PFSK-1 (cell line): Measurements from ENCODE around the gene MYH14.

Experiments used
- FOXP2 ChIP-seq: optimal IDR thresholded peaks from 2 replicates; pipeline ENCODE3; 2011; ENCODE audit warnings: borderline replicate concordance, control low read depth, inconsistent platforms; ENCODE audit not compliant: insufficient read depth; ENCODE audit errors: extremely low read length, extremely low read depth
- POLR2AphosphoS5 ChIP-seq: IDR thresholded peaks from 2 replicates; pipeline ENCODE4 v1.6.1; 2012; ENCODE audit warnings: low read depth, mild to moderate bottlenecking, control low read depth, low read length, moderate library complexity
- REST ChIP-seq, 2 experiments: IDR thresholded peaks; 2 replicates each; pipeline versions ENCODE4 v1.6.1 to v1.8.0; 2011 to 2012; ENCODE audit warnings: low read depth in 2 of 2, low read length in 2 of 2, control low read depth in 1 of 2, inconsistent platforms in 1 of 2, mild to moderate bottlenecking in 1 of 2, moderate library complexity in 1 of 2; ENCODE audit not compliant: insufficient read depth in 1 of 2
- SIN3A ChIP-seq: IDR thresholded peaks from 2 replicates; pipeline ENCODE4 v1.6.1; 2012; ENCODE audit warnings: mild to moderate bottlenecking, low read length, moderate library complexity, borderline replicate concordance; ENCODE audit not compliant: insufficient read depth
- TAF1 ChIP-seq: IDR thresholded peaks from 2 replicates; pipeline ENCODE4 v1.6.1; 2012; ENCODE audit warnings: low read length, control low read depth, borderline replicate concordance; ENCODE audit not compliant: insufficient read depth

GRCh38 chr19:50154529-50154928 lies 48.9 kb upstream of the MYH14 start:
- TF ChIP-seq POLR2AphosphoS5: no peak
- TF ChIP-seq REST (IDR thresholded peaks at IDR 0.05; ENCODE audit: insufficient read depth in 1 of 2, low read depth in 2 of 2, low read length in 2 of 2): no peak
- TF ChIP-seq TAF1: no peak
- TF ChIP-seq SIN3A: no peak
- TF ChIP-seq FOXP2: no peak
